IPS-11a (cell line): ENCODE results near the gene SLC25A23.
"Not testable (repeated sequence)": the region's sequence is repeated elsewhere in the genome, so short reads cannot be mapped to it uniquely, and the experiment has no call there.

Source experiments
- H3K4me3 ChIP-seq: one replicate; pipeline ENCODE4 v1.5.1; 2013; ENCODE audit warnings: low read depth, low read length, control low read depth

Gene SLC25A23

DNA sequence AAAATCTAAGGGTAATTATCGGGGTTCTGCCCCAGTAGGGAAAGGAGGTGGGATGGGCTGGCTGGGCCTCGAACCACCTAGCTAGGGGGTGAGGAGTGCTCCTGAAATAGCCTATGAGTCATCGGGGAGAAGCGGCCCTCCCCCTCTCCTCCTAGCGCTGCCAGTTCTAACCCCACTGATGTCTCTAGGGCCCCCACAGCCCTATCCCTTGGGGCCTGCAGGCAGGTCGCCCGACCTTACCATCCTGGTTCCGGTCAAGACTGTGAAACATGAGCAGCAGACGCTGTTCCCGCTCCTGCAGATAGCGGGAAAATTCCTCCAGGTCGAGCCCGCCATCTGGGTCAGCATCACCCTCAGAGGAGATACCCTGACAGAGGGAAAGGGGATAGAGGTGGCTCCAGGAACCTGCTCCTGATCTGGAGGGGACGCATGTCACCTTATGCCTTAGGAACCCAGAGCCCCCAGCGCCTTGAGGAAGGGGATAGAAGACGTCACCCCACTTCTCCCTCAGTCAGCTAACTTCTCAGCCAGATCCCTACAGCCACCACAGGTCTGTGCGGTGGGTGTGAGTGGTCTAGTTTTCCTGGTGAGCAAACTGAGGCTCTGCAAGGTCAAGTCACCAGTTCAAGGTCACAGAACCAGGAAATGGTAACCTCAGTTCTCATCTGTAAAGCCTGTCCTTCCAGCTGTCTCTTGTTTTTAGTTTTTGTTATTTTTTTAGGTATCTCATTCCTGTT is 1.5 kb downstream of the SLC25A23 start:
- no peak overlapping the region for H3K4me3 ChIP-seq

DNA sequence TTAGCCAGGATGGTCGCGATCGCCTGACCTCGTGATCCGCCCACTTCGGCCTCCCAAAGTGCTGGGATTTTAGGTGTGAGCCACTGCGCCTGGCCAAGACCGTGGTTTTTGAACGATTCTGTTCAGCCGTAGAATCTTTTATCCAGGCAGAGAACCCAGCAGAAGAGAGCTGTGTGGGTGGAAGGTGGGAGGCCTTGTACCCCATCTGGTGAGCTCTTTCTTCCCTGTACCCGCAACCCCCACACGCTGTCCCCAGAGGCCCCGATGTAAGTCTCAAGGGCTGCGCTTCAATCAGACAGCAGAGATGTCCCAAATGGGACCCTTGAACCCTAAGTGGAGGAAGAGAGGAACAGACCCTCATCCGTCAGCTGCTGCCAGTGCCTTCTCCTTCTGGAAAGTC is 3.7 kb downstream of the SLC25A23 start:
- no peak overlapping the region for H3K4me3 ChIP-seq

DNA sequence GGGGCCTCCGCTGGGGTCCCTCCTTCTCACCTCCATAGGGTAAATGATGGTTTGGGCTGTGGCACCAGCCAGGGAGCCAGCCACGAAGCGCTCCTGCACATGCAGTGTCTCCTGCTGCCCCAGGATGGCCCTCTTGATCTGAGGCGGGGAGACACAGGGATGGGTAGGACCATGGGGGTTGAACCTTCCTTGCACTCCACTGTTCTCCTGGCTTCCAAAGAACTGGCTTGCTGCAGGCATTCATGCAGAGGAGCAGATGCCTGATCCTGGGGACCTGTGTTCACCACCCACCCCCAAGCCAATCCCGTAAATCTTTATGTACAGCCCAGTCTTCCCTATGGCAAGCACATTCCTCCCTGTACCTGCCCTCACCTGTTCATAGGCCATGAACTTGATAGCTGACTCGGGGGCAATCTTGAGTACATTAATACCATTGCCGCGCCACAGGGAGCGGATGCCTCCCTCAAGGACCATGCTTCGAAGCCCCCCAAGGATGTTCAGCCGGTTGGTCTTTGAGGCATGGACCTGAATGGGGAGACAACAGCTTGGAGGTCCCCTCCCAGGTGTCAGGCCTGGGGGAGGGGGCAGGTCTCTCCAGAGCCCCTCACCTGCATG is 5.5 kb downstream of the SLC25A23 start:
- no peak overlapping the region for H3K4me3 ChIP-seq

DNA sequence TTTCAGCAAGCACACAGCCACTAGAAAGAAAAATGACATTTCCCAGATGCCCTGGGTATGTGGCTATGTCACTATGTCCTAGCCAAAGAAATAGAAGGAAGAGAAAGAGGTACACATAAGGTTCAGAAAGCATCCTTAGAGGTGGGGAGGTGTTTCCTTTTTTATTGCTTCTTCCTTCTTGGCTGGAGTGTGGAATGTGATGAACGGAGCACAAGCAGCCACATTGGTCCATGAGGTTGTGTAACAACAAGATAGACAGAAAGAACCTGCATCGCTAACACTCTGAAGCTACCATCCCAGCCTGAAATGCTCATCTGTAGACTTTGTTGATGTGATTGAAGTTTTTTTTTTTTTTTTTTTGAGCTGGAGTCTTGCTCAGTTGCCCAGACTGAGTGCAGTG is 6.7 kb downstream of the SLC25A23 start:
- H3K4me3 ChIP-seq = no peak overlapping the region

DNA sequence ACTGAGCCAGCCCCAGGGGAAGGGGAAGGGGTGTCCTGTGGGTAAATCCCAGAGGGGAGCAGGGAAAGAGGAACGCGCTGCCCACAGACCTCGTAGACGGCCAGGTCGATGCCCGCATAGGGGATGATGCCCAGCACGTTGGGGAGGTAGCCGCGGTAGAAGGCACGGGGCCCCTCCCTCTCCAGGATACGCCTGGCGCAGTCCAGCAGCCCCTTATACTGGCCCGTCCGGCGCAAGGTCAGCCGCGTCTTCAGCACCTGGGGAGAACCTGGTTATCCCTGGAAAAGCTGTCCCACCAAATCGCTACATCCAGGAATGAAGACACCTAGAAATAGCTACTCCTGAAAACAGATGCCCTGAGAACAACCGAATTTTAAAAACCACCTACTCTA is 7.4 kb downstream of the SLC25A23 start:
- H3K4me3 ChIP-seq = no peak overlapping the region

DNA sequence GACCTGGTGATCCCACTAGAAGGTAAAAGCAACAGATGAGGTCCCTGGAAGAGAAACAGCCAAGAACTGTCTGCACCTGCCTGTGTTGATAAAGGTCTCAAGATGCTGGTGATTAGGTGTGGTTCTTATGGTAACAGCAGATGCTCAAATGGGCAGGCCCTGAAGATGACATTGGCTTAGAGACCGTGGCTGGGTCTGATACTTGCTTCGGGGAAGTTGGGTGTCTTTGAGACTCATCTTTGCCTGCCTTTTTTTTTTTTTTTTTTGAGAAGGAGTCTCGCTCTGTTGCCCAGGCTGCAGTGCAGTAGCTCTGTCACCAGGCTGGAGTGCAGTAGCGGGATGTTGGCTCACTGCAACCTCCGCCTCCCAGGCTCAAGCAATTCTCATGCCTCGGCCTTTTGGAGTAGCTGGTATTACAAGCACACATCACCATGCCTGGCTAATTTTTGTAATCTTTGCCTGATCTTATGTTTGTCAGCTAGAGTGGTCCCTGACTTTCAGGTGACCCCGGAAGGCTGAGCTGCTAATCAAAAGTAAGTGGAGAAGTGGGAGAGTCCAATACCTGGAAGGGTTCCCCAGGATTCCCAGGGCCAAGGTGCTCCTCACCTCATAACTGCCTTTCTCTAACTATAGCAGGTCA is 7.9 kb downstream of the SLC25A23 start:
- H3K4me3 ChIP-seq = no peak overlapping the region

DNA sequence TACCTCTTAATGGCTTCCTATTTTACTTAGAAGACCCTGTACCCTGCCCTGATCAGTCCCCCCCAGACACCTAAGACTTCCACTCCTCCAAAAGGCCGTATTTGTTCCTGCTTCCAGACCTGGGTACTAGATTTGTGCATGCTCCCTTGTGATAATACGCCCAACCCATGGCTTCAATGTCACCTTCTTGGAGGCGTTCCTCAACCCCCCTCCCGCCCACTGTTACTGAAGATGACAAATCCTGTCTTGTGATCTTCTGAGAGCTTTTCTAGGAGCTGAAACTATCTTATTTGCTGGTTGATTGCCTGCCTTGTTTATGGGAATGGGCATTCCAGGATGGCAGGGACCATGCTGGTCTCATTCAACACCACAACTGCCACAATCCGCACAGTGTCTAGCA is 9.4 kb downstream of the SLC25A23 start:
- H3K4me3 ChIP-seq = no peak overlapping the region

DNA sequence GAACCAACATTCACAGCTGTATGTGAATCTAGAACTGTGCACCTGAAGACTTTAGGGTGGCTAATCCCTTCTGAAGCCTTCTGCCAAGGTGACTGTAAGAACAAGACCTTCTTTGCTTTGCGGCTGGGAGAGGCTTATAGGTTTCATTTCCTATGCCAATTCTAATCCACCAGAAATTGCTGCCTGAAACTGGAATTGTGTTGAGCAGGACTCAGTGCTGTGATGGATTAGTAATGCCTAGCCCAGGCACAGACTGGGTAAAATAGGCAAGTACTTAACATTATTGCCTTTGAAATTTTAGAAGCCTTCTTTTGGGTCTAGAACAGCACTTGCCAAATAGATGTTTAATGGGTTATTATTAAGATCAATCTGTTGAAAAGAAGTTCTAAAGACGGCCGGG is 11.5 kb downstream of the SLC25A23 start:
- H3K4me3 ChIP-seq = no peak overlapping the region

DNA sequence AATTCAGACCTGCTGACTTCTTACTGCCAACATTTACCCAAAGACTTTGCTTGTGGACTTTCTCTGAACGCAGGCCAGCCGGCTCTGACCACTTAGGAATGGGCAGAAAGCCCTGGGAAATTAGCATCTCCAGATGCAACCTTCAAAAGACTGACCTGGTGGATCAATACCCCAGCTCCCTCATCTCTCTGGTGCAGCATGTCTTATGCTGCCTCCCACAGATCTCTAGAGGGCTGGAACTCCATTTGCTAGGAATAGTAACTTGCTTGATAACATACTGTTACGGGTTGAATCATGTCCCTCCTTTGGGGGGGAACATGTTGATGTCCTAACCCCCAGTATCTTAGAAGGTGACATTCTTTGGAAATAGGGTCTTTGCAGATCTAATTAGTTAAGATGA is 13.1 kb downstream of the SLC25A23 start:
- H3K4me3 ChIP-seq = no peak overlapping the region

DNA sequence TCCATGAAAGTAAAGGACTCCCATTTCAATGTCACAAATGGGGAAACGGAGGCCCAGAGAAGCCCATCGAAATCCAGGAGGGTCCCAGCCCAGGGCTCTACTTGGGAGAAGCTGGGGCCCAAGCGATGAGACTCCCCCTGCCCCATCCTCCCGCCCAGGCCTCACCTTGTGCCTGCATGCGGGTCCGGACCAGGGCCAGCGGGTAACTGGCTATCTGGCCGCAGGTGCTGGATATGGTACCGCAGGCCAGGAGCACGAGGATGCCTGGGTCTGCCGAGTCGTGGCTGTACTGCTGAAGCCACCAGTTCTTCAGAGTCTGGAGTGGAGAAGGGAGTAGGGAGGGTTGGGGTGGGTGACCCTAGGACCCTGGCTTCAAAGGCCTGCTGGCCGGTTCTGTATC is 15.6 kb downstream of the SLC25A23 start:
- no peak overlapping the region for H3K4me3 ChIP-seq

DNA sequence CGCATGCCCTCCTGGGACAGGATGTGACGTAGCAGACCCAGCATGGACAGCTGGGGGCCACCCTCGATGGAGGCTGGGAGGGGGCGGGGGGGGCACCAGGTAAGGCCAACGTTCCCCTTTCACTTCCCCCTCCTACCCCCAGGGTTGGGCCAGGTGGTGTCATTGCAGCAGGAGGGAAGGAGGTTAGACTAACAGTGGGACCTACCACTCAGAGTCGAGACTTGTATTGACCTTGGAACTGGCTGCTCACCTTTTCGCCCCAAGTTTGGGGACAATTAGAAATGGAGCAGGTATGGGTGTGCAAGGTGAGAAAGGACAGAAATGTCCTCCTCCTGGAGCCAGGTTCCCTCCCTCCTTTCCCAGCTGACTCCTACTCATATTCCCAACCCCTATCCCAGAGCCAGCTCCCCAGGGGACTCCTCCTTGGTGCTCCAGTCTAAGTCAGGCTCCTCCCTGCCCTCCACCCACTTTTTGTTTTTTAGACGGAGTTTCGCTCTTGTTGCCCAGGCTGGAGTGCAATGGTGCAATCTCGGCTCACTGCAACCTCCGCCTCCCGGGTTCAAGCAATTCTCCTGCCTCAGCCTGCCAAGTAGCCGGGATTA is 17.4 kb downstream of the SLC25A23 start:
- H3K4me3 ChIP-seq = no peak overlapping the region

DNA sequence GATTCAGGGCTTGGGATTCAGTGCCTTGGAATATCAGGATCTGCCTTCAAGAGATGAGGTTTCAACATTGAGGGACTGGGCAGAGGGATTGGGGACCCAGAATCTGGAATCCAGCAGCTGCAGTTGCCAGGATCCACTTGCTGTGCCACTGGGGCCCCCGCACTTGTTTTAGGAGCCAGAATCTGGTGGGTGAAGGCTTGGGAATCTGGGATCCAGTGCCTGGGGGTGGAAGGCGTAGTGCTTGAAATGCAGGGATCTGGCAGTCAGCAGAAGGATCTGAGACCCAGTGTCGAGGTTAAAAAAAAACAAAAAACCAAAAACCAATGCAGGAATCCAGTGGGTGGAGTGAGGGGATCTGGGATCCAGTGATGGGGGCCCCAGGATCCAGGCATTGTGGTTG is 18.7 kb downstream of the SLC25A23 start:
- H3K4me3 ChIP-seq = no peak overlapping the region

DNA sequence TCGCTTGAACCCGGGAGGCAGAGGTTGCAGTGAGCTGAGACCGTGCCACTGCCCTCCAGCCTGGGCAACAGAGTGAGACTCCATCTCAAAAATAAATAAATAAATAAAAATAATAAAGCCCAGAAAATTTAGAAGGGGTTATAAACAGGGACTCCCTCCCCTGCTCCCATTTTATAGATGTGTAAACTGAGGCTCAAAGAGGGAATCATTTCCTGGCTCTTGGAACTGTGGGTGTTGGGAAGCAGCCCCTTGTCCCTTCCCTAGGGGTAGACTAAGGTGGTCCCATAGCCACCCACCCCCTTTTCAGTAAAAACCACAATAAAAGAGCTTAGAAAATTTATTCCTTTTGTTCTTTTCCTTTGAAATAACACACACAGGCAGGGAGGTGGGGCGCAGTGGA is 19.8 kb downstream of the SLC25A23 start:
- no peak overlapping the region for H3K4me3 ChIP-seq

DNA sequence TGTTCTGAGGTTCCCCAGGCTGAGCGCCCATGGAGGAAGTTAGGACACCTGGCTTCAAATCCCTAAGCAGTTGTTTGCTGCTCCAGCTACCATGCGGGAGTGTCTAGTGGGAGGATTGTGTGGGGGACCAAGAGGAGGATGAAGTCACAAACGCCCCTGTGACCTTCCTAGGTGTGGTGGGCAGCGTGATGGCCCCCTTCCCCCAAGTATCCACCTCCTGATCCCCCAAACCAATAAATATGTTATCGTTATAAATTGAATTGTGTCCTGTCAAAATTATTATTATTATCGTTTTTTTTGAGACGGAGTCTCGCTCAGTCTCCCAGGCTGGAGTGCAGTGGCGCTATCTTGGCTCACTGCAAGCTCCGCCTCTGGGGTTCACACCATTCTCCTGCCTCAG is 25.9 kb downstream of the SLC25A23 start, which contains the start of gene SLC25A41:
Gene SLC25A41, minus strand, starts transcription at position 101 of the 400 bp plus-strand sequence. Its CDS starts 70 bp downstream, at position 31.
- no peak within 1 kb of the TSS for H3K4me3 ChIP-seq

DNA sequence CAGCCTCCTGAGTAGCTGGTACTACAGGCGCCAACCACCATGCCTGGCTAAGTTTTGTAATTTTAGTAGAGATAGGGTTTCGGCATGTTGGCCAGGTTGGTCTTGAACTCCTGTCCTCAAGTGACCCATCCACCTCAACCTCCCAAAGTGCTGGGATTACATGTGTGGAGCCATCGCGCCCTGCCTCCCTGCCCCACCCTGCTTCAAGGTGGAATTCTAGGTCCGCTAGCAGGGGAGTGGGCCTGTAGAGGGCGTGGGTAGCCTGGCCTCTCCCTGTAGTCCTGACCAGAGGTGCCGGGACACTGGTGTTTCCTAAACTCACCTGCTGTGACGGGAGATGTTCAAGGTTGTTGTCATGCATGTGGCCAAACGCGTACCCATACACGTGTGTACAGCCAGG is 26.4 kb downstream of the SLC25A23 start:
- no peak overlapping the region for H3K4me3 ChIP-seq

DNA sequence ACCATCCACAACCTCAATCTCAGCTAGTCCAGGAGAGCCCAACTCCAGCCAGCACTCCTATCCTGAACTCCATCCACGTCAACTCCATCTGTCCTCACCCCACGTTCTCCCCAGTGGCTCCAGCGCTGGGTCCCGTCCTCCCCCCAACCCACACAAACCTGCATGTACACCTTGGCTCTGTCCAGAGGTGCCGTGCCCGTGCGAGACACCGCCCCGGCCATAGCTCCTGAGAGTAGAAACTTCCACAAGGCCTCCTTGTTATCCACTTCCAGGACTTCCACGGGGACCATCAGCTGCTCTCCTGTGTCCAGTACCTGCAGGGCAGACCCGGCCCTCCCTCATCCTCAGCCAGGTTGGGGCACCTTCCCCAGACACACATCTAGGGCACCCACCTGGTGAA is 27.7 kb downstream of the SLC25A23 start:
- no peak overlapping the region for H3K4me3 ChIP-seq

DNA sequence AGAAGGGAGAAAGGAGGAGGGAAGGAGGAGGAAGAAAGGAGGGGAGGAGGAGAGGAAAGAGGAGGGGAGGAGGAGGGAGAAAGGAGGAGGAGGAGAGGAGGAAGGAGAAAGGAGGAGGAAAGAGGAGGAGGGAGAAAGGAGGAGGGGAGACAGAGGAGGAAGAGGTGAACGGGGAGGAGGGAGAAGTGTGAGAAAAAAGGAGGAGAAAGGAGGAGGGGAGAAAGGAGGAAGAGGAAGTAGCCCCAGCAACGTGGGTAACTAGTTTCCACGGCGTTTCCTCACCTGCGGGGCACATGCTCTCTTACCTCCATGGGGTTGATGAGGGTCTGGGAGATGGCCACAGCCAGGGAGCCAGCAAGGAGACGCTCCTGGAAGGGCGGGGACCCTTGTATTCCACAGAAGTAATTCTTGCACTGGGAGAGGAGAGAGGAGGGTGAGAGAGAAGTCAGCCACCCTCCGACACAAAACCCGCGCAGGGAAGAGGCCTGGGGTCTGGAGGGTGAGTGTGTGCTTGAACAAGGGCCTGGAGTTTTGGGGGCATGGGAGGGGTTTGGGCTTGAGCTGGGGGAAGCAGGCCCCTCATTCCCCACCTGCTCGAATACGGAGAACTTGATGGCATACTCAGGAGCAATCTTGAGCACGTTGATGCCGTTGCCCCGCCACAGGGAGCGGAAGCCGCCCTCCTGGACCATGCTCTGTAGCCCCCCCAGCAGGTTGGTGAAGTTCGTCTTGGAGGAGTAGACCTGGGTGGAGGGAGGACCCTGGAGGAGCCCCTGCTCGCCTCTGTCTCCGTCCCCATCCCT is 30.0 kb downstream of the SLC25A23 start:
- no peak overlapping the region for H3K4me3 ChIP-seq

DNA sequence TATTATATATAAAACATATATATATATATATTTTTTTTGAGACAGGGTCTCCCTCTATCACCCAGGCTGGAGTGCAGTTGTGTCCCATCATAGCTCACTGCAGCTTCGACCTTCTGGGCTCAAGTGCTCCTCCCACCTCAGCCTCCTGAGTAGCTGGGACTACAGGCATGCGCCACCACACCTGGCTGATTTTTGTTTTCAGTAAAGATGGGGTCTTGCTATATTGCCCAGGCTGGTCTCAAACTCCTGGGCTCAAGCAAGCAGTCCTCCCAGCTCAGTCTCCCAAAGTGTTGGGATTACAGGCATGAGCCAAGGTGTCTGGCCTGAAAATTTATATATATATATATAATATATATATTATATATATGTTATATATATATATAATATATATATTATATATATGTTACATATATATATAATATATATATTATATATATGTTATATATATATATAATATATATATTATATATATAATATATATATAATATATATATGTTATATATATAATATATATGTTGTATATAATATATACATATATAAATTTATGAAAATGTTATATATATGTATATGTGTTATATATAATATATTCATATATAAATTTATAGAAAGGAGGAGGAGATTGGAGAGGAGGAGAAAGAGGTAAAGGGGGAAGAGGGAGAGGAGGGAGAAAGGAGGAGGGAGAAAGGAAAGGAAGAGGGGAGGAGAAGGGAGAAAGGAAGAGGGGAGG is 30.7 kb downstream of the SLC25A23 start:
- H3K4me3 ChIP-seq = not testable (repeated sequence)

DNA sequence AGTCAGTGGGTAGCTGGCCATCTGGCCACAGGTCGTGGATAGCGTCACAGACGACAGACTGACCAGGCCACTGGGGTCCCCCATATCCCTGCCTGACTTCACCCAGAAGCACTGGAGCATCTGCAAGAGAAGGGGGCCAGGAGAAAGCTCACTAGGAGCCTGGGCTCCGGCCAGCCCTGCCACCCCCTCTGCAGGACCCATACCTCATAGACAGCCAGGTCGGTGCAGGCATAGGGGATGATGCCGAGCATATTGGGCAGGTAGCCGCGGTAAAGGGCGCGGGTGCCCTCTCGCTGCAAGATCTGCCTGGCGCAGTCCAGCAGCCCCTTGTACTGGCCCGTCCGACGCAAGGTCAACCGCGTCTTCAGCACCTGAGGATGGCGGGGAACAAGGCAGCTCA is 32.5 kb downstream of the SLC25A23 start:
- H3K4me3 ChIP-seq = no peak overlapping the region
